Endodermal cell (in vitro differentiated cells): ENCODE results near the gene GALNT17. TPM values are rescaled to one million over a fixed set of nuclear protein-coding genes. Genes with fewer than 3 reads are reported as not detected.
A peak's percentile ranks its signal among the peaks of the same experiment; 100 is the strongest.

Source experiments
- DNase-seq: peaks from one replicate; pipeline ENCODE4 v3.0.0-alpha.2; 2017
- H3K27ac ChIP-seq: 2 replicates; pipeline ENCODE4 v1.5.1; 2013; ENCODE audit warnings: mild to moderate bottlenecking, low read depth, low read length, moderate library complexity
- H3K27me3 ChIP-seq: 2 replicates; pipeline ENCODE4 v1.6.1; 2013; ENCODE audit warnings: mild to moderate bottlenecking, low read length, moderate library complexity; ENCODE audit not compliant: insufficient read depth, control insufficient read depth, poor library complexity, severe bottlenecking
- H3K36me3 ChIP-seq: 2 replicates; pipeline ENCODE4 v1.7.0; 2013; ENCODE audit warnings: mild to moderate bottlenecking, low read length, moderate library complexity; ENCODE audit not compliant: control insufficient read depth, insufficient read depth
- H3K4me1 ChIP-seq: one replicate; pipeline ENCODE4 v1.7.0; 2013; ENCODE audit warnings: low read length; ENCODE audit not compliant: control insufficient read depth, insufficient read depth
- H3K4me3 ChIP-seq: 2 replicates; pipeline ENCODE4 v1.5.1; 2013; ENCODE audit warnings: mild to moderate bottlenecking, low read length, moderate library complexity
- H3K9ac ChIP-seq: 2 replicates; pipeline ENCODE4 v1.6.1; 2013; ENCODE audit warnings: mild to moderate bottlenecking, low read length, moderate library complexity; ENCODE audit not compliant: poor library complexity, severe bottlenecking; ENCODE audit errors: extremely low read depth
- H3K9me3 ChIP-seq: 2 replicates; pipeline ENCODE4 v1.6.1; 2013; ENCODE audit warnings: mild to moderate bottlenecking, low read length, moderate library complexity; ENCODE audit not compliant: control insufficient read depth
- H3K27ac Mint-ChIP-seq: 2 replicates; pipeline ENCODE4 v1.8.0; 2020; ENCODE audit warnings: mixed read lengths
- H3K27me3 Mint-ChIP-seq: 2 replicates; pipeline ENCODE4 v1.8.0; 2021; ENCODE audit warnings: mild to moderate bottlenecking, mixed read lengths; ENCODE audit not compliant: insufficient read depth
- H3K36me3 Mint-ChIP-seq: 2 replicates; pipeline ENCODE4 v1.8.0; 2020; ENCODE audit warnings: low read depth, mixed read lengths
- H3K4me1 Mint-ChIP-seq: 2 replicates; pipeline ENCODE4 v1.8.0; 2020; ENCODE audit warnings: mixed read lengths
- H3K4me3 Mint-ChIP-seq: 2 replicates; pipeline ENCODE4 v1.8.0; 2020; ENCODE audit warnings: mild to moderate bottlenecking, moderate library complexity, mixed read lengths
- H3K9me3 Mint-ChIP-seq: 2 replicates; pipeline ENCODE4 v1.8.0; 2020; ENCODE audit warnings: mild to moderate bottlenecking, mixed read lengths
- CTCF ChIP-seq: fragments of 200-600 bp; sonication (generic); conservative IDR thresholded peaks from 2 replicates; pipeline ENCODE4 v1.5.0; 2021; ENCODE audit warnings: antibody characterized with exemption, mild to moderate bottlenecking
- WGBS, 2 experiments: methylation state at CpG; one replicate each; pipeline versions ENCODE4 v1.1.5 to v1.1.7; 2013; ENCODE audit warnings: missing lambda C conversion rate in 2 of 2, mixed read lengths in 1 of 2; ENCODE audit not compliant: insufficient coverage in 1 of 2, insufficient read length in 1 of 2; 5-methylcytosine and 5-hydroxymethylcytosine counted together
- total RNA-seq, 2 donors: library from RNA; stranded (reverse); fragmentation: NEBNext Ultra II Directional in 1 of 2; extraction: Animal tissue kit (Norgen Biotek cat#: 25700) in 1 of 2; gene quantifications; 2 replicates in 1 of 2; 3 replicates in 1 of 2; pipeline ENCODE4 v1.2.1, GENCODE V29; 2021

The GALNT17 gene
- total RNA-seq, 2 donors from 2014 or later = 60.4 to 61.3 TPM

GRCh38 chr7:71636329-71636728 lies 504.4 kb downstream of the GALNT17 start:
- peak overlapping the region; percentile 71 for H3K27ac Mint-ChIP-seq
- H3K36me3 Mint-ChIP-seq = peaks cover 9% of the 10 kb centered on the region
- no peak for TF ChIP-seq CTCF
- Histone ChIP-seq H3K9me3 (no peaks in the 10 kb centered on the region), H3K27me3 (no peaks in the 10 kb centered on the region), H3K27ac (no peak overlapping the region), H3K9ac (no peak overlapping the region), H3K4me3 (no peak overlapping the region), H3K36me3 (peaks cover 10% of the 10 kb centered on the region), H3K4me1 (peaks cover 6% of the 10 kb centered on the region)
- no peak overlapping the region for H3K4me3 Mint-ChIP-seq
- DNase-seq = peak; percentile 88
- peaks cover 45% of the 10 kb centered on the region for H3K4me1 Mint-ChIP-seq
- no peaks in the 10 kb centered on the region for H3K9me3 Mint-ChIP-seq
- 69 to 76% methylated on average over 4 of the region's 4 CpGs for WGBS, 2 experiments
- H3K27me3 Mint-ChIP-seq = no peaks in the 10 kb centered on the region

- Histone ChIP-seq H3K4me3 (no peak overlapping the region), H3K27ac (no peak overlapping the region), H3K36me3 (peaks cover 10% of the 10 kb centered on the region), H3K27me3 (no peaks in the 10 kb centered on the region), H3K9me3 (no peaks in the 10 kb centered on the region), H3K9ac (no peak overlapping the region), H3K4me1 (peaks cover 6% of the 10 kb centered on the region)
- Mint-ChIP-seq H3K27me3 (no peaks in the 10 kb centered on the region), H3K4me3 (no peak overlapping the region), H3K4me1 (peaks cover 45% of the 10 kb centered on the region), H3K27ac (no peak overlapping the region), H3K36me3 (peaks cover 7% of the 10 kb centered on the region), H3K9me3 (no peaks in the 10 kb centered on the region)
- 92 to 97% methylated on average over 6 of the region's 6 CpGs for WGBS, 2 experiments
- no peak for TF ChIP-seq CTCF
- DNase-seq = no peak
Observed at GRCh38 chr7:71637578-71637977, 505.6 kb downstream of the GALNT17 start.

- peaks cover 6% of the 10 kb centered on the region for H3K4me1 ChIP-seq
- Mint-ChIP-seq H3K27me3 (no peaks in the 10 kb centered on the region), H3K9me3 (no peaks in the 10 kb centered on the region), H3K4me3 (no peak overlapping the region), H3K4me1 (peaks cover 43% of the 10 kb centered on the region), H3K36me3 (peaks cover 12% of the 10 kb centered on the region), H3K27ac (peak overlapping the region; percentile 74)
- TF ChIP-seq CTCF = no peak
- H3K9ac ChIP-seq = no peak overlapping the region
- no peaks in the 10 kb centered on the region for H3K27me3 ChIP-seq
- H3K4me3 ChIP-seq = no peak overlapping the region
- DNase-seq = no peak
- H3K27ac ChIP-seq = no peak overlapping the region
- H3K36me3 ChIP-seq = peaks cover 10% of the 10 kb centered on the region
- WGBS, 2 experiments = 92% methylated on average over 1 of the region's 1 CpG; no CpG with 5 or more reads in 1 of the 2 experiments
- no peaks in the 10 kb centered on the region for H3K9me3 ChIP-seq
Observed at GRCh38 chr7:71638108-71638507, 506.2 kb downstream of the GALNT17 start.
